Endothelial cell of umbilical vein (primary cell): ENCODE measurements around the gene CCDC9. TPM values are rescaled to one million over a fixed set of nuclear protein-coding genes. Genes with fewer than 3 reads are reported as not detected.
A peak's percentile ranks its signal among the peaks of the same experiment; 100 is the strongest.
"Not testable (repeated sequence)": the region's sequence is repeated elsewhere in the genome, so short reads cannot be mapped to it uniquely, and the experiment has no call there.

Source experiments
- BruUV-seq: library from RNA; stranded (reverse); fragments of 400-500 nt; replicated peaks from 2 replicates; lab custom pipeline; 2021; lab: Mats Ljungman, UMichigan
- CTCF ChIA-PET: fragments of 300-600, 350-600 bp; sonication (Branson Sonifier 250); formaldehyde crosslinking; loops from one replicate; lab custom pipeline; 2021; ENCODE audit warnings: antibody characterized with exemption, inconsistent platforms; lab: Charles Lee
- POLR2A ChIA-PET: fragments of 300-600, 350-600 bp; sonication (Branson Sonifier 250); formaldehyde crosslinking; loops from one replicate; lab custom pipeline; 2021; ENCODE audit warnings: antibody characterized with exemption, inconsistent platforms; lab: Charles Lee
- DNase-seq: peaks from one replicate; pipeline ENCODE4 v3.0.0-alpha.2; 2011; ENCODE audit warnings: low read depth, low spot score
- FAIRE-seq: peaks from 2 replicates; lab custom pipeline; 2011; peaks lifted over from hg19 to GRCh38; lab: Jason Lieb, UNC
- H2AFZ ChIP-seq: 2 replicates; pipeline ENCODE4 v1.6.0; 2012; ENCODE audit warnings: low read depth, low read length, control low read depth, inconsistent platforms
- H3K27ac ChIP-seq: 2 replicates; pipeline ENCODE4 v1.5.1; 2011; ENCODE audit warnings: low read depth, mild to moderate bottlenecking, control low read depth, low read length, moderate library complexity; ENCODE audit not compliant: insufficient read depth
- H3K27me3 ChIP-seq, 2 experiments: 2 replicates each; pipeline versions ENCODE4 v1.6.0 to v1.6.1; 2011; ENCODE audit warnings: low read length in 2 of 2, mixed read lengths in 1 of 2; ENCODE audit not compliant: control insufficient read depth in 2 of 2, insufficient read depth in 2 of 2
- H3K36me3 ChIP-seq, 2 experiments: 2 replicates in 1 of 2; 3 replicates in 1 of 2; pipeline ENCODE4 v1.5.1; 2011; ENCODE audit warnings: low read length in 2 of 2, mild to moderate bottlenecking in 1 of 2, moderate library complexity in 1 of 2; ENCODE audit not compliant: control insufficient read depth in 2 of 2, insufficient read depth in 2 of 2; ENCODE audit errors: extremely low read depth in 1 of 2
- H3K4me1 ChIP-seq: 3 replicates; pipeline ENCODE4 v1.5.1; 2011; ENCODE audit warnings: mild to moderate bottlenecking, low read length; ENCODE audit not compliant: control insufficient read depth, insufficient read depth; ENCODE audit errors: extremely low read depth
- H3K4me2 ChIP-seq: 2 replicates; pipeline ENCODE4 v1.6.1; 2011; ENCODE audit warnings: low read length, control low read depth, mixed read lengths; ENCODE audit not compliant: insufficient read depth
- H3K4me3 ChIP-seq, 3 experiments: fragments of 200-600 bp in 1 of 3; sonication (generic), shearing (Covaris generic) in 1 of 3; replicated peaks in 1 of 3; 2 replicates each; pipeline ENCODE4 v1.5.1; 2011 to 2016; ENCODE audit warnings: control low read depth in 3 of 3, low read length in 3 of 3, mild to moderate bottlenecking in 2 of 3, inconsistent platforms in 1 of 3, low read depth in 1 of 3, moderate library complexity in 1 of 3; ENCODE audit not compliant: insufficient read depth in 1 of 3
- H3K79me2 ChIP-seq: 2 replicates; pipeline ENCODE4 v1.6.0; 2012; ENCODE audit warnings: low read length, inconsistent platforms; ENCODE audit not compliant: control insufficient read depth, insufficient read depth
- H3K9ac ChIP-seq: replicated peaks from 2 replicates; pipeline ENCODE3; 2011; ENCODE audit warnings: low read length, control low read depth; ENCODE audit not compliant: insufficient read depth; ENCODE audit errors: extremely low read depth
- H3K9me1 ChIP-seq: replicated peaks from 3 replicates; pipeline ENCODE4 v1.6.0; 2011; ENCODE audit warnings: mild to moderate bottlenecking, low read length; ENCODE audit not compliant: control insufficient read depth, insufficient read depth; ENCODE audit errors: extremely low read depth
- H3K9me3 ChIP-seq: replicated peaks from 2 replicates; pipeline ENCODE4 v1.5.1; 2012; ENCODE audit warnings: low read length, inconsistent platforms; ENCODE audit not compliant: control insufficient read depth, insufficient read depth
- H4K20me1 ChIP-seq: replicated peaks from 2 replicates; pipeline ENCODE3; 2011; ENCODE audit warnings: mild to moderate bottlenecking, low read length; ENCODE audit not compliant: control insufficient read depth, insufficient read depth; ENCODE audit errors: extremely low read depth
- MAX ChIP-seq: IDR thresholded peaks from 2 replicates; pipeline ENCODE4 v1.6.1; 2011; ENCODE audit not compliant: insufficient read depth, insufficient read length
- dilution Hi-C: fragments of 300-500 bp; cut with MboI; formaldehyde crosslinking; loops from one replicate; pipeline ENCODE4 v1.15.0; 2019; ENCODE audit warnings: low sequenced_read_pairs; ENCODE audit not compliant: extremely low pct_ligation_motif_present
- intact Hi-C: fragments of 100-400 bp; cut with micrococcal nuclease; formaldehyde crosslinking; loops from one replicate; pipeline ENCODE4 v1.10.0; 2022
- polyA plus RNA-seq, 4 experiments: library from polyadenylated mRNA; depleted of rRNA in 3 of 4; stranded (reverse) in 3 of 4; unstranded in 1 of 4; fragments of >200 nt; gene quantifications; 2 replicates each; pipeline versions ENCODE4 v1.2.1 to v1.2.3, GENCODE V29; 2011 to 2012; ENCODE audit warnings: missing spikeins in 1 of 4
- total RNA-seq: library from RNA; stranded (reverse); gene quantifications from 2 replicates; pipeline ENCODE4 v1.2.3, GENCODE V29; 2021
- TF ChIP-seq, protein P1 (sequence below), 2 donors: IDR thresholded peaks; 1 replicate in 1 of 2; 2 replicates in 1 of 2; pipeline ENCODE4 v1.5.1; 2011; ENCODE audit warnings: low read length in 2 of 2, mild to moderate bottlenecking in 2 of 2, moderate library complexity in 2 of 2, control low read depth in 1 of 2, inconsistent platforms in 1 of 2, low read depth in 1 of 2; ENCODE audit not compliant: insufficient read depth in 1 of 2; ENCODE audit errors: extremely low read depth in 1 of 2

CCDC9 gene
- total and polyA plus RNA-seq, 2 donors (not counting 3 experiments of a cell fraction or from before 2014, with no cell fraction given): 6.0 to 26.9 TPM

- no peak overlapping the region for H3K4me2 ChIP-seq
- no peak overlapping the region for H2AFZ ChIP-seq
- H4K20me1 ChIP-seq: no peaks in the 10 kb centered on the region
- intact Hi-C loops: loop anchor here (1.0 to 5.0 kb wide), 3 partner anchors 95 to 411 kb away; no protein-coding TSS in a partner anchor
- H3K27ac ChIP-seq: no peak overlapping the region
- DNase-seq: peak; percentile 55
- H3K27me3 ChIP-seq: no peaks in the 10 kb centered on the region
- BruUV-seq: no TSS peak
- TF ChIP-seq, protein P1, sequence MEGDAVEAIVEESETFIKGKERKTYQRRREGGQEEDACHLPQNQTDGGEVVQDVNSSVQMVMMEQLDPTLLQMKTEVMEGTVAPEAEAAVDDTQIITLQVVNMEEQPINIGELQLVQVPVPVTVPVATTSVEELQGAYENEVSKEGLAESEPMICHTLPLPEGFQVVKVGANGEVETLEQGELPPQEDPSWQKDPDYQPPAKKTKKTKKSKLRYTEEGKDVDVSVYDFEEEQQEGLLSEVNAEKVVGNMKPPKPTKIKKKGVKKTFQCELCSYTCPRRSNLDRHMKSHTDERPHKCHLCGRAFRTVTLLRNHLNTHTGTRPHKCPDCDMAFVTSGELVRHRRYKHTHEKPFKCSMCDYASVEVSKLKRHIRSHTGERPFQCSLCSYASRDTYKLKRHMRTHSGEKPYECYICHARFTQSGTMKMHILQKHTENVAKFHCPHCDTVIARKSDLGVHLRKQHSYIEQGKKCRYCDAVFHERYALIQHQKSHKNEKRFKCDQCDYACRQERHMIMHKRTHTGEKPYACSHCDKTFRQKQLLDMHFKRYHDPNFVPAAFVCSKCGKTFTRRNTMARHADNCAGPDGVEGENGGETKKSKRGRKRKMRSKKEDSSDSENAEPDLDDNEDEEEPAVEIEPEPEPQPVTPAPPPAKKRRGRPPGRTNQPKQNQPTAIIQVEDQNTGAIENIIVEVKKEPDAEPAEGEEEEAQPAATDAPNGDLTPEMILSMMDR (IDR thresholded peaks at IDR 0.05; ENCODE audit: extremely low read depth in 1 of 2, insufficient read depth in 1 of 2, low read depth in 1 of 2, low read length in 2 of 2): peak; percentile 62 to 70
- TF ChIP-seq MAX: no peak
- CTCF ChIA-PET: interaction anchor here (0.6 to 11.9 kb wide), 15 partner anchors 9 to 1147 kb away, joined by 3 to 187 read pairs (median 4); partner anchors contain the start of genes DHX34 and EHD2
- dilution Hi-C loops: no loop called here
- peak; percentile 88 for FAIRE-seq
- POLR2A ChIA-PET: no interaction called here
- no peaks in the 10 kb centered on the region for H3K9me3 ChIP-seq
- no peaks in the 10 kb centered on the region for H3K79me2 ChIP-seq
- no peaks in the 10 kb centered on the region for H3K36me3 ChIP-seq
- no peaks in the 10 kb centered on the region for H3K4me1 ChIP-seq
- no peaks in the 10 kb centered on the region for H3K9me1 ChIP-seq
- H3K4me3 ChIP-seq: no peak overlapping the region
- no peak overlapping the region for H3K9ac ChIP-seq
Observed at GRCh38 chr19:47296036-47296435, 39.7 kb downstream of the CCDC9 start.

- H3K79me2 ChIP-seq, intact Hi-C loops, H3K27me3 ChIP-seq, H3K9me1 ChIP-seq, H2AFZ ChIP-seq, FAIRE-seq, H3K9me3 ChIP-seq, DNase-seq, H3K36me3 ChIP-seq, H4K20me1 ChIP-seq, H3K4me2 ChIP-seq, H3K27ac ChIP-seq, H3K4me3 ChIP-seq, H3K9ac ChIP-seq, H3K4me1 ChIP-seq, BruUV-seq, dilution Hi-C loops: not testable (repeated sequence)
- ChIA-PET CTCF (interaction anchor here (0.8 to 1.2 kb wide), 2 partner anchors 48 to 127 kb away, joined by 3 to 4 read pairs; partner anchors contain the start of gene DHX34), POLR2A (interaction anchor here (0.6 kb wide), 1 partner anchor 75 kb away, joined by 6 read pairs; no protein-coding TSS in a partner anchor)
Observed at GRCh38 chr19:47300867-47301266, 44.5 kb downstream of the CCDC9 start.
